ENCODE results near the gene MYO18B. TPM values are rescaled to one million over a fixed set of nuclear protein-coding genes. Genes with fewer than 3 reads are reported as not detected.

Gene MYO18B
- total and polyA plus RNA-seq, 2 donors (not counting 1 experiment from before 2014, with no cell fraction given), result 0.15 TPM; not detected in 1

GRCh38 chr22:26065847-26066246, 323.9 kb downstream of the MYO18B start:
- H3K4me3 ChIP-seq (ENCODE audit: control extremely low read depth in 1 of 5, extremely low read depth in 1 of 5, insufficient read depth in 1 of 5, low read depth in 2 of 5, low read length in 4 of 5), result no peak overlapping the region
- intact Hi-C loops (cut with micrococcal nuclease), result no loop called here
- H3K9me3 Mint-ChIP-seq (ENCODE audit: insufficient read depth), result no peaks in the 10 kb centered on the region
- no peak overlapping the region for H2AFZ ChIP-seq (ENCODE audit: insufficient read depth, low read depth, low read length, poor library complexity, severe bottlenecking)
- no peak overlapping the region for H3K4me3 Mint-ChIP-seq
- no peak for DNase-seq
- H3K4me1 Mint-ChIP-seq, result no peaks in the 10 kb centered on the region
- no peak overlapping the region for H3K4me2 ChIP-seq (replicated peaks; ENCODE audit: low read depth, low read length, poor library complexity, severe bottlenecking)
- no peaks in the 10 kb centered on the region for H3K4me1 ChIP-seq (ENCODE audit: control insufficient read depth in 2 of 2, insufficient read depth in 2 of 2, low read length in 2 of 2)
- H3K27me3 Mint-ChIP-seq, result peaks cover 45% of the 10 kb centered on the region
- ChIA-PET CTCF (no interaction called here), POLR2A (no interaction called here)
- no CpG with 5 or more reads among the region's 2 CpGs for WGBS (ENCODE audit: insufficient coverage)
- H4K20me1 ChIP-seq (ENCODE audit: control insufficient read depth, insufficient read depth, low read length, poor library complexity, severe bottlenecking), result no peaks in the 10 kb centered on the region
- H3K9me3 ChIP-seq (ENCODE audit: control extremely low read depth in 1 of 3, control insufficient read depth in 2 of 3, insufficient read depth in 1 of 3, low read length in 2 of 3), result no peaks in the 10 kb centered on the region
- H3K27ac ChIP-seq (ENCODE audit: low read length in 2 of 2), result no peak overlapping the region
- no peak overlapping the region for H3K27ac Mint-ChIP-seq
- peaks cover 0 to 15% (median 2%) of the 10 kb centered on the region in 4 experiments for H3K27me3 ChIP-seq (replicated peaks in 1 of 4; ENCODE audit: control extremely low read depth in 1 of 4, control insufficient read depth in 3 of 4, insufficient read depth in 4 of 4, low read length in 3 of 4)
- no peaks in the 10 kb centered on the region for H3K79me2 ChIP-seq (ENCODE audit: control insufficient read depth, insufficient read depth, low read length)
- no peaks in the 10 kb centered on the region for H3K36me3 ChIP-seq (replicated peaks in 1 of 2; ENCODE audit: control extremely low read depth in 1 of 2, control insufficient read depth in 1 of 2, extremely low read depth in 1 of 2, insufficient read depth in 2 of 2, low read length in 1 of 2)
- no peak for TF ChIP-seq EZH2 (IDR thresholded peaks at IDR 0.05; ENCODE audit: borderline replicate concordance, insufficient read depth, low read depth, low read length, poor library complexity, severe bottlenecking)
- TF ChIP-seq, protein P1, sequence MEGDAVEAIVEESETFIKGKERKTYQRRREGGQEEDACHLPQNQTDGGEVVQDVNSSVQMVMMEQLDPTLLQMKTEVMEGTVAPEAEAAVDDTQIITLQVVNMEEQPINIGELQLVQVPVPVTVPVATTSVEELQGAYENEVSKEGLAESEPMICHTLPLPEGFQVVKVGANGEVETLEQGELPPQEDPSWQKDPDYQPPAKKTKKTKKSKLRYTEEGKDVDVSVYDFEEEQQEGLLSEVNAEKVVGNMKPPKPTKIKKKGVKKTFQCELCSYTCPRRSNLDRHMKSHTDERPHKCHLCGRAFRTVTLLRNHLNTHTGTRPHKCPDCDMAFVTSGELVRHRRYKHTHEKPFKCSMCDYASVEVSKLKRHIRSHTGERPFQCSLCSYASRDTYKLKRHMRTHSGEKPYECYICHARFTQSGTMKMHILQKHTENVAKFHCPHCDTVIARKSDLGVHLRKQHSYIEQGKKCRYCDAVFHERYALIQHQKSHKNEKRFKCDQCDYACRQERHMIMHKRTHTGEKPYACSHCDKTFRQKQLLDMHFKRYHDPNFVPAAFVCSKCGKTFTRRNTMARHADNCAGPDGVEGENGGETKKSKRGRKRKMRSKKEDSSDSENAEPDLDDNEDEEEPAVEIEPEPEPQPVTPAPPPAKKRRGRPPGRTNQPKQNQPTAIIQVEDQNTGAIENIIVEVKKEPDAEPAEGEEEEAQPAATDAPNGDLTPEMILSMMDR (IDR thresholded peaks at IDR 0.05), result no peak
- no peak for ATAC-seq (ENCODE audit: low read depth)
- no peak overlapping the region for H3K9ac ChIP-seq (ENCODE audit: low read length)

DNA sequence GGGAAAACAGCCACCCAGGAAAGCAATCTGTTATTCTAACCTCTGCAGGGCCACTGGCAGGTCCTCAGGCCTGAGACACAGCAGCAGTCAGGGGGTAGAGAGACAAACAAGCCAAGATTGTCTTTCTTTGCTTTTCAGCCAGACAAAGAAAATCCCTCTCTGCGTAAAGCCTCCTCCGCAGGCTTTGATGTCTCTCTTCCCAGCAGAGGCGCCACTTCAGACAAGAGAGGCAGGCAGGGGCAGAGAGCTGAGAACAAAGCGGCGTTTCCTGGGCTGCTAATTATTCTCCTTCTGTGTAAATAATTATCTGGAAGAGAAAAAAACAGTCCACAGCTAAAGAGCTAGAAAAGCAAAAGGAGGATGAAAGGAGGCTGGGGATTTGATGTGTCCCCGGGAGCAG, 324.5 kb downstream of the MYO18B start:
- POLR2A ChIA-PET, result no interaction called here
- no peak overlapping the region for H3K9ac ChIP-seq (ENCODE audit: low read length)
- H3K4me1 Mint-ChIP-seq, result no peaks in the 10 kb centered on the region

More for the DNA sequence above, 324.5 kb downstream of the MYO18B start:
- DNase-seq (no peak), ATAC-seq (ENCODE audit: low read depth) (no peak)
- CTCF ChIA-PET, result no interaction called here
- Histone ChIP-seq H3K27me3 (replicated peaks in 1 of 4; ENCODE audit: control extremely low read depth in 1 of 4, control insufficient read depth in 3 of 4, insufficient read depth in 4 of 4, low read length in 3 of 4) (peaks cover 0 to 15% (median 2%) of the 10 kb centered on the region in 4 experiments), H3K79me2 (ENCODE audit: control insufficient read depth, insufficient read depth, low read length) (no peaks in the 10 kb centered on the region), H3K4me2 (replicated peaks; ENCODE audit: low read depth, low read length, poor library complexity, severe bottlenecking) (no peak overlapping the region), H3K9me3 (ENCODE audit: control extremely low read depth in 1 of 3, control insufficient read depth in 2 of 3, insufficient read depth in 1 of 3, low read length in 2 of 3) (no peaks in the 10 kb centered on the region), H3K4me1 (ENCODE audit: control insufficient read depth in 2 of 2, insufficient read depth in 2 of 2, low read length in 2 of 2) (no peaks in the 10 kb centered on the region), H3K4me3 (ENCODE audit: control extremely low read depth in 1 of 5, extremely low read depth in 1 of 5, insufficient read depth in 1 of 5, low read depth in 2 of 5, low read length in 4 of 5) (no peak overlapping the region), H3K27ac (ENCODE audit: low read length in 2 of 2) (no peak overlapping the region), H4K20me1 (ENCODE audit: control insufficient read depth, insufficient read depth, low read length, poor library complexity, severe bottlenecking) (no peaks in the 10 kb centered on the region), H3K36me3 (replicated peaks in 1 of 2; ENCODE audit: control extremely low read depth in 1 of 2, control insufficient read depth in 1 of 2, extremely low read depth in 1 of 2, insufficient read depth in 2 of 2, low read length in 1 of 2) (no peaks in the 10 kb centered on the region), H2AFZ (ENCODE audit: insufficient read depth, low read depth, low read length, poor library complexity, severe bottlenecking) (no peak overlapping the region)
- 20% methylated on average over 2 of the region's 6 CpGs for WGBS (ENCODE audit: insufficient coverage)
- Mint-ChIP-seq H3K9me3 (ENCODE audit: insufficient read depth) (no peaks in the 10 kb centered on the region), H3K4me3 (no peak overlapping the region), H3K27me3 (peaks cover 39% of the 10 kb centered on the region), H3K27ac (no peak overlapping the region)
- TF ChIP-seq, protein P1 (IDR thresholded peaks at IDR 0.05), result no peak
- TF ChIP-seq EZH2 (IDR thresholded peaks at IDR 0.05; ENCODE audit: borderline replicate concordance, insufficient read depth, low read depth, low read length, poor library complexity, severe bottlenecking), result no peak
- intact Hi-C loops (cut with micrococcal nuclease), result no loop called here
